OCI-LY1 (cell line): ENCODE results near the gene IPCEF1.

Experiments used
- H2AFZ ChIP-seq: fragments of 200-600 bp; sonication (generic), shearing (Covaris generic); 2 replicates; pipeline ENCODE4 v1.6.0; 2014; ENCODE audit warnings: antibody characterized with exemption, mild to moderate bottlenecking, low read length
- H3F3A ChIP-seq: fragments of 200-600 bp; sonication (generic), shearing (Covaris generic); 2 replicates; pipeline ENCODE4 v1.6.0; 2014; ENCODE audit warnings: mild to moderate bottlenecking, antibody characterized with exemption, low read length, moderate library complexity; ENCODE audit not compliant: insufficient read depth
- H3K27ac ChIP-seq: fragments of 200-600 bp; sonication (generic); 2 replicates; pipeline ENCODE4 v1.5.1; 2014; ENCODE audit warnings: low read length, mixed run types, mild to moderate bottlenecking, low read depth; ENCODE audit not compliant: poor library complexity, severe bottlenecking
- H3K27me3 ChIP-seq: fragments of 200-600 bp; sonication (generic); 2 replicates; pipeline ENCODE4 v1.6.0; 2014; ENCODE audit warnings: antibody characterized with exemption, mild to moderate bottlenecking, low read length, moderate library complexity; ENCODE audit not compliant: insufficient read depth
- H3K36me3 ChIP-seq: fragments of 200-600 bp; sonication (generic); 2 replicates; pipeline ENCODE4 v1.6.1; 2014; ENCODE audit warnings: mild to moderate bottlenecking, antibody characterized with exemption, low read length, moderate library complexity, mixed read lengths; ENCODE audit not compliant: insufficient read depth
- H3K4me1 ChIP-seq: fragments of 200-600 bp; sonication (generic); 2 replicates; pipeline ENCODE4 v1.5.1; 2014; ENCODE audit warnings: mild to moderate bottlenecking, low read length, moderate library complexity; ENCODE audit not compliant: insufficient read depth, severe bottlenecking
- H3K4me2 ChIP-seq: fragments of 200-600 bp; sonication (generic), shearing (Covaris generic); 2 replicates; pipeline ENCODE4 v1.6.1; 2014; ENCODE audit warnings: low read length
- H3K4me3 ChIP-seq: fragments of 200-600 bp; sonication (generic); 2 replicates; pipeline ENCODE4 v1.5.1; 2014; ENCODE audit warnings: low read length, low read depth, mild to moderate bottlenecking, mixed read lengths; ENCODE audit not compliant: poor library complexity, severe bottlenecking
- H3K79me2 ChIP-seq: fragments of 200-600 bp; shearing (Covaris generic); 2 replicates; pipeline ENCODE4 v1.6.1; 2016; ENCODE audit warnings: mixed run types, low read length, mixed read lengths; ENCODE audit not compliant: insufficient read depth
- H3K9ac ChIP-seq: fragments of 200-600 bp; sonication (generic), shearing (Covaris generic); 2 replicates; pipeline ENCODE4 v1.6.1; 2014; ENCODE audit warnings: mild to moderate bottlenecking, low read length, mixed read lengths
- H3K9me2 ChIP-seq: fragments of 200-600 bp; sonication (generic), shearing (Covaris generic); 2 replicates; pipeline ENCODE4 v1.6.1; 2014; ENCODE audit warnings: low read depth, mild to moderate bottlenecking, low read length, mixed read lengths
- H3K9me3 ChIP-seq: fragments of 200-600 bp; shearing (Covaris generic); 2 replicates; pipeline ENCODE4 v1.6.1; 2014; ENCODE audit warnings: low read length, mixed read lengths
- H4K20me1 ChIP-seq: fragments of 200-600 bp; sonication (generic), shearing (Covaris generic); 2 replicates; pipeline ENCODE4 v1.6.0; 2016; ENCODE audit warnings: mild to moderate bottlenecking, low read length; ENCODE audit not compliant: insufficient read depth
- CTCF ChIP-seq: fragments of 200-600 bp; sonication (generic), shearing (Covaris generic); IDR thresholded peaks from 2 replicates; pipeline ENCODE4 v1.5.1; 2017; ENCODE audit warnings: mild to moderate bottlenecking, antibody characterized with exemption, low read length, moderate library complexity, mixed read lengths
- EZH2 ChIP-seq: fragments of 200-600 bp; sonication (generic), shearing (Covaris generic); IDR thresholded peaks from 2 replicates; pipeline ENCODE4 v1.8.0; 2017; ENCODE audit warnings: borderline replicate concordance, mixed run types, mild to moderate bottlenecking, antibody characterized with exemption, low read length, moderate library complexity, mixed read lengths

Gene IPCEF1

GRCh38 chr6:154234019-154234772 lies 122.4 kb downstream of the IPCEF1 start:
- H2AFZ ChIP-seq, result no peak overlapping the region
- no peaks in the 10 kb centered on the region for H3K9me2 ChIP-seq
- H3F3A ChIP-seq, result no peaks in the 10 kb centered on the region
- no peak overlapping the region for H3K4me2 ChIP-seq
- H3K27ac ChIP-seq, result no peak overlapping the region
- H3K79me2 ChIP-seq, result no peaks in the 10 kb centered on the region
- H3K4me1 ChIP-seq, result no peaks in the 10 kb centered on the region
- no peak overlapping the region for H3K9ac ChIP-seq
- no peaks in the 10 kb centered on the region for H3K27me3 ChIP-seq
- no peaks in the 10 kb centered on the region for H4K20me1 ChIP-seq
- H3K36me3 ChIP-seq, result no peaks in the 10 kb centered on the region
- H3K4me3 ChIP-seq, result no peak overlapping the region
- TF ChIP-seq EZH2 (no peak), CTCF (no peak)
- H3K9me3 ChIP-seq, result no peaks in the 10 kb centered on the region

- Histone ChIP-seq H2AFZ (no peak overlapping the region), H3K9me2 (no peaks in the 10 kb centered on the region), H3K4me1 (no peaks in the 10 kb centered on the region), H3F3A (no peaks in the 10 kb centered on the region), H3K9me3 (no peaks in the 10 kb centered on the region), H3K4me2 (no peak overlapping the region), H3K4me3 (no peak overlapping the region), H3K9ac (no peak overlapping the region), H4K20me1 (no peaks in the 10 kb centered on the region), H3K36me3 (no peaks in the 10 kb centered on the region), H3K27ac (no peak overlapping the region), H3K27me3 (no peaks in the 10 kb centered on the region), H3K79me2 (no peaks in the 10 kb centered on the region)
- TF ChIP-seq EZH2 (no peak), CTCF (no peak)
Measured at GRCh38 chr6:154233383-154233782, 123.2 kb downstream of the IPCEF1 start.

GRCh38 chr6:154232013-154232910 lies 124.3 kb downstream of the IPCEF1 start:
- no peaks in the 10 kb centered on the region for H3F3A ChIP-seq
- no peaks in the 10 kb centered on the region for H3K36me3 ChIP-seq
- no peak for TF ChIP-seq CTCF
- TF ChIP-seq EZH2, result no peak
- H3K9ac ChIP-seq, result no peak overlapping the region
- no peaks in the 10 kb centered on the region for H3K9me2 ChIP-seq
- no peaks in the 10 kb centered on the region for H3K27me3 ChIP-seq
- no peak overlapping the region for H3K4me3 ChIP-seq
- H3K9me3 ChIP-seq, result no peaks in the 10 kb centered on the region
- H3K4me1 ChIP-seq, result no peaks in the 10 kb centered on the region
- H3K27ac ChIP-seq, result no peak overlapping the region
- no peak overlapping the region for H2AFZ ChIP-seq
- no peaks in the 10 kb centered on the region for H4K20me1 ChIP-seq
- no peaks in the 10 kb centered on the region for H3K79me2 ChIP-seq
- H3K4me2 ChIP-seq, result no peak overlapping the region
